SU-DHL-6 (cell line): ENCODE results near the gene MSX1.

Source experiments
- H2AFZ ChIP-seq: fragments of 200-600 bp; sonication (generic); 2 replicates; pipeline ENCODE4 v1.6.1; 2014; ENCODE audit warnings: low read depth, mild to moderate bottlenecking, moderate library complexity, mixed read lengths, antibody characterized with exemption, low read length; ENCODE audit not compliant: severe bottlenecking
- H3F3A ChIP-seq: fragments of 200-600 bp; shearing (Covaris generic); 2 replicates; pipeline ENCODE4 v1.6.0; 2016; ENCODE audit warnings: antibody characterized with exemption, mild to moderate bottlenecking; ENCODE audit not compliant: insufficient read depth
- H3K27ac ChIP-seq: fragments of 200-600 bp; sonication (generic); 2 replicates; pipeline ENCODE4 v1.5.1; 2016; ENCODE audit warnings: low read depth, mild to moderate bottlenecking, low read length, moderate library complexity, mixed read lengths
- H3K27me3 ChIP-seq: fragments of 200-600 bp; sonication (generic), shearing (Covaris generic); 2 replicates; pipeline ENCODE4 v1.6.0; 2014; ENCODE audit warnings: mild to moderate bottlenecking, low read length
- H3K36me3 ChIP-seq: fragments of 200-600 bp; sonication (generic); 2 replicates; pipeline ENCODE4 v1.6.1; 2014; ENCODE audit warnings: mild to moderate bottlenecking, low read length, mixed read lengths
- H3K4me2 ChIP-seq: fragments of 300-600, 200-600 bp; shearing (Covaris generic), sonication (generic); 2 replicates; pipeline ENCODE4 v1.6.0; 2014; ENCODE audit warnings: low read length, low read depth, mild to moderate bottlenecking; ENCODE audit not compliant: poor library complexity, severe bottlenecking
- H3K4me3 ChIP-seq: fragments of 200-600 bp; sonication (generic); 2 replicates; pipeline ENCODE4 v1.5.1; 2014; ENCODE audit warnings: antibody characterized with exemption, low read length, mild to moderate bottlenecking, mixed read lengths; ENCODE audit not compliant: insufficient read depth, poor library complexity, severe bottlenecking
- H3K79me2 ChIP-seq: fragments of 200-600 bp; sonication (generic); 2 replicates; pipeline ENCODE4 v1.6.1; 2014; ENCODE audit warnings: mild to moderate bottlenecking, low read length, moderate library complexity; ENCODE audit not compliant: insufficient read depth
- H3K9ac ChIP-seq: fragments of 200-600 bp; sonication (generic); 2 replicates; pipeline ENCODE4 v1.7.0; 2014; ENCODE audit warnings: mild to moderate bottlenecking, low read length
- H3K9me2 ChIP-seq: fragments of 200-600 bp; sonication (generic); replicated peaks from 2 replicates; pipeline ENCODE4 v1.6.1; 2014; ENCODE audit warnings: low read length; ENCODE audit not compliant: insufficient read depth
- H3K9me3 ChIP-seq: fragments of 200-600 bp; sonication (generic); 2 replicates; pipeline ENCODE4 v1.6.1; 2014; ENCODE audit warnings: low read length, mixed read lengths; ENCODE audit not compliant: insufficient read depth
- H4K20me1 ChIP-seq: fragments of 200-600 bp; sonication (generic); 2 replicates; pipeline ENCODE4 v1.6.1; 2014; ENCODE audit warnings: low read depth, mild to moderate bottlenecking, antibody characterized with exemption, low read length, moderate library complexity, mixed read lengths
- CTCF ChIP-seq: fragments of 200-600 bp; sonication (generic); IDR thresholded peaks from one replicate; pipeline ENCODE4 v1.5.1; 2017; ENCODE audit warnings: antibody characterized with exemption, mild to moderate bottlenecking, low read length, moderate library complexity; ENCODE audit not compliant: insufficient read depth, poor library complexity, severe bottlenecking
- EZH2phosphoT487 ChIP-seq: fragments of 200-600 bp; sonication (generic), shearing (Covaris generic); conservative IDR thresholded peaks from 2 replicates; pipeline ENCODE4 v1.6.1; 2018; ENCODE audit warnings: mild to moderate bottlenecking, antibody characterized with exemption, low read length, moderate library complexity, mixed read lengths

Gene MSX1

GRCh38 chr4:4823621-4824162 lies 35.8 kb upstream of the MSX1 start:
- Histone ChIP-seq H3K4me2 (no peak overlapping the region), H3K36me3 (no peaks in the 10 kb centered on the region), H3K4me3 (no peak overlapping the region), H3K27me3 (no peaks in the 10 kb centered on the region), H3K27ac (no peak overlapping the region), H3K9me2 (no peaks in the 10 kb centered on the region), H3K79me2 (no peaks in the 10 kb centered on the region), H2AFZ (no peak overlapping the region), H4K20me1 (no peaks in the 10 kb centered on the region), H3K9me3 (no peaks in the 10 kb centered on the region), H3F3A (no peaks in the 10 kb centered on the region), H3K9ac (no peak overlapping the region)
- TF ChIP-seq EZH2phosphoT487 (no peak), CTCF (no peak)

GRCh38 chr4:4824232-4824631 lies 35.2 kb upstream of the MSX1 start:
- Histone ChIP-seq H3K27me3 (no peaks in the 10 kb centered on the region), H3K4me2 (no peak overlapping the region), H3K79me2 (no peaks in the 10 kb centered on the region), H3K36me3 (no peaks in the 10 kb centered on the region), H2AFZ (no peak overlapping the region), H3K9me2 (no peaks in the 10 kb centered on the region), H3K9ac (no peak overlapping the region), H3F3A (no peaks in the 10 kb centered on the region), H4K20me1 (no peaks in the 10 kb centered on the region), H3K9me3 (no peaks in the 10 kb centered on the region), H3K27ac (no peak overlapping the region), H3K4me3 (no peak overlapping the region)
- TF ChIP-seq EZH2phosphoT487, result no peak
- TF ChIP-seq CTCF, result no peak

- H3K9me3 ChIP-seq, result no peaks in the 10 kb centered on the region
- H3K36me3 ChIP-seq, result no peaks in the 10 kb centered on the region
- no peak overlapping the region for H3K27ac ChIP-seq
- no peaks in the 10 kb centered on the region for H4K20me1 ChIP-seq
- H3K79me2 ChIP-seq, result no peaks in the 10 kb centered on the region
- TF ChIP-seq CTCF (no peak), EZH2phosphoT487 (no peak)
- no peak overlapping the region for H3K9ac ChIP-seq
- H2AFZ ChIP-seq, result no peak overlapping the region
- H3K4me2 ChIP-seq, result no peak overlapping the region
- no peaks in the 10 kb centered on the region for H3K27me3 ChIP-seq
- H3K4me3 ChIP-seq, result no peak overlapping the region
- no peaks in the 10 kb centered on the region for H3K9me2 ChIP-seq
- H3F3A ChIP-seq, result no peaks in the 10 kb centered on the region
Measured at GRCh38 chr4:4825431-4825830, 34.0 kb upstream of the MSX1 start.
